Uterus (tissue), 4 donors: ENCODE data around the gene NUP85. TPM values are rescaled to one million over a fixed set of nuclear protein-coding genes. Genes with fewer than 3 reads are reported as not detected.

ENCODE experiments used
- DNase-seq, 2 donors: peaks; one replicate each; pipeline ENCODE4 v3.0.0-alpha.2; 2019 to 2020
- H3K27ac ChIP-seq, 2 donors: fragments of 200-600 bp; sonication (generic); 1 replicate in 1 of 2; 2 replicates in 1 of 2; pipeline ENCODE4 v1.5.1; 2016 to 2018
- H3K27me3 ChIP-seq, 2 donors: fragments of 200-600 bp; sonication (generic); one replicate each; pipeline ENCODE4 v1.5.1; 2018 to 2019; ENCODE audit warnings: control low read depth in 1 of 2
- H3K36me3 ChIP-seq, 2 donors: fragments of 200-600 bp; sonication (generic); one replicate each; pipeline ENCODE4 v1.5.1; 2019; ENCODE audit warnings: control low read depth in 1 of 2
- H3K4me1 ChIP-seq, 2 donors: fragments of 200-600 bp; sonication (generic); one replicate each; pipeline ENCODE4 v1.5.1; 2018 to 2019; ENCODE audit warnings: control low read depth in 1 of 2
- H3K4me3 ChIP-seq, 2 donors: fragments of 200-600 bp; sonication (generic); 1 replicate in 1 of 2; 2 replicates in 1 of 2; pipeline ENCODE4 v1.5.1; 2018 to 2019; ENCODE audit warnings: mild to moderate bottlenecking in 1 of 2
- H3K9me3 ChIP-seq, 2 donors: fragments of 200-600 bp; sonication (generic); one replicate each; pipeline ENCODE4 v1.5.1; 2019; ENCODE audit warnings: control low read depth in 1 of 2
- CTCF ChIP-seq, 4 experiments: fragments of 200-600 bp in 2 of 4; fragments of 450-650 bp in 2 of 4; sonication (generic) in 2 of 4; IDR thresholded peaks; one replicate each; pipeline ENCODE4 v1.5.1; 2016 to 2019; ENCODE audit warnings: antibody characterized with exemption in 4 of 4, mild to moderate bottlenecking in 2 of 4, moderate library complexity in 1 of 4
- POLR2A ChIP-seq, 2 donors: fragments of 450-650 bp; IDR thresholded peaks; one replicate each; pipeline ENCODE4 v1.6.1; 2016; ENCODE audit warnings: antibody characterized with exemption in 2 of 2, mild to moderate bottlenecking in 1 of 2, moderate library complexity in 1 of 2
- intact Hi-C: fragments of 100-400 bp; cut with DNase I; formaldehyde crosslinking; loops from one replicate; pipeline ENCODE4 v1.15.1; 2023; ENCODE audit warnings: low total_unique reads
- total RNA-seq, 4 donors: library from RNA; depleted of rRNA in 3 of 4; stranded (reverse); fragments of >200 nt in 3 of 4; gene quantifications; one replicate each; pipeline versions ENCODE4 v1.1.0 to v1.2.4, GENCODE V29; 2014 to 2023
- donor health status: DM: yes; HTN: yes; CAD: no.

NUP85 gene
- total RNA-seq, 4 donors from 2014 or later: 17.1 to 108 (median 39.1) TPM

- no peaks in the 10 kb centered on the region for H3K4me1 ChIP-seq
Measured at GRCh38 chr17:75207760-75208159, 2.3 kb downstream of the NUP85 start.

GRCh38 chr17:75208161-75208560, 2.7 kb downstream of the NUP85 start:
- no peak for DNase-seq
- H3K9me3 ChIP-seq: no peaks in the 10 kb centered on the region
- H3K27me3 ChIP-seq: no peaks in the 10 kb centered on the region
- H3K4me1 ChIP-seq: no peaks in the 10 kb centered on the region
- H3K4me3 ChIP-seq: no peak overlapping the region
- TF ChIP-seq POLR2A (IDR thresholded peaks at IDR 0.05) (no peak), CTCF (IDR thresholded peaks at IDR 0.05) (no peak)
- H3K27ac ChIP-seq: no peak overlapping the region
- intact Hi-C loops: loop anchor here (10.0 kb wide), 1 partner anchor 243 kb away; no protein-coding TSS in a partner anchor
- H3K36me3 ChIP-seq: no peaks in the 10 kb centered on the region

More at GRCh38 chr17:75207760-75208159, 2.3 kb downstream of the NUP85 start:
- H3K36me3 ChIP-seq: no peaks in the 10 kb centered on the region
- H3K27ac ChIP-seq: no peak overlapping the region
- DNase-seq: no peak
- TF ChIP-seq CTCF (IDR thresholded peaks at IDR 0.05) (no peak), POLR2A (IDR thresholded peaks at IDR 0.05) (no peak)
- H3K27me3 ChIP-seq: no peaks in the 10 kb centered on the region
- no peak overlapping the region for H3K4me3 ChIP-seq
- intact Hi-C loops: loop anchor here (10.0 kb wide), 1 partner anchor 243 kb away; no protein-coding TSS in a partner anchor
- no peaks in the 10 kb centered on the region for H3K9me3 ChIP-seq

GRCh38 chr17:75209061-75209460, 3.6 kb downstream of the NUP85 start:
- DNase-seq: no peak
- no peaks in the 10 kb centered on the region for H3K4me1 ChIP-seq
- H3K4me3 ChIP-seq: no peak overlapping the region
- intact Hi-C loops: loop anchor here (10.0 kb wide), 1 partner anchor 244 kb away; no protein-coding TSS in a partner anchor
- TF ChIP-seq CTCF (IDR thresholded peaks at IDR 0.05) (no peak), POLR2A (IDR thresholded peaks at IDR 0.05) (no peak)
- H3K27me3 ChIP-seq: no peaks in the 10 kb centered on the region
- H3K27ac ChIP-seq: no peak overlapping the region
- H3K36me3 ChIP-seq: no peaks in the 10 kb centered on the region
- H3K9me3 ChIP-seq: no peaks in the 10 kb centered on the region

- no peaks in the 10 kb centered on the region for H3K4me1 ChIP-seq
- TF ChIP-seq CTCF (IDR thresholded peaks at IDR 0.05) (no peak), POLR2A (IDR thresholded peaks at IDR 0.05) (no peak)
- intact Hi-C loops: no loop called here
- H3K27ac ChIP-seq: no peak overlapping the region
- H3K4me3 ChIP-seq: no peak overlapping the region
- no peaks in the 10 kb centered on the region for H3K36me3 ChIP-seq
- DNase-seq: no peak
- no peaks in the 10 kb centered on the region for H3K27me3 ChIP-seq
- H3K9me3 ChIP-seq: no peaks in the 10 kb centered on the region
Measured at GRCh38 chr17:75218131-75218530, 12.7 kb downstream of the NUP85 start.

GRCh38 chr17:75219815-75220214, 14.3 kb downstream of the NUP85 start:
- Histone ChIP-seq H3K27me3 (no peaks in the 10 kb centered on the region), H3K27ac (no peak overlapping the region), H3K36me3 (no peaks in the 10 kb centered on the region), H3K4me3 (no peak overlapping the region), H3K9me3 (no peaks in the 10 kb centered on the region), H3K4me1 (no peaks in the 10 kb centered on the region)
- no peak for DNase-seq
- intact Hi-C loops: no loop called here
- TF ChIP-seq POLR2A (IDR thresholded peaks at IDR 0.05) (no peak), CTCF (IDR thresholded peaks at IDR 0.05) (no peak)
